ENCODE data around the gene RGS10.

RGS10 gene

DNA sequence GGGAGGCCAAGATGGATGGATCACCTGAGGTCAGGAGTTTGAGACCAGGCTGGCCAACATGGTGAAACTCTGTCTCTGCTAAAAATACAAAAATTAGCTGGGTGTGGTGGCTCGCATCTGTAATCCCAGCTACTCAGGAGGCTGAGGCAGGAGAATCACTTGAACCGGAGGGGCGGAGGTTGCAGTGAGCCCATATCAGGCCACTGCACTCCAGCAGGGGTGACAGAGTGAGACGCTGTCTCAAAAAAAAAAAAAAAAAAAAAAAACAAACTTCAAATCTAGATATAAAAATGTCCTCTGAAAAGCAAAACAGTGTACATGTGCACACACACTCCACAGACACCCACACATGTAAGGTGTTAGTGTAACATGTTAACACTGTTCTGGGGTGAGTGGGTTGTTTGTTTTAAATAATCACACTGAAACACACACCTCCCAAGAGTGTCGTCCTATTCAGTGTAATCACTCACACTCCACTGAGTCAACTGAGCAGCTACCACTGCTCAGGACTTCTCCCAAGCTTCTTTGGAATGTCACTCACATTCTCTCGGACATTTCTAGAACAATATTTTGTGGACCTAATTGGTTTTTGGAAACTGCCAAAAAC is 12.8 kb upstream of the RGS10 start:
- H3K4me3 ChIP-seq (ENCODE audit: low read depth, low read length): no peak overlapping the region
- TF ChIP-seq, protein P1, sequence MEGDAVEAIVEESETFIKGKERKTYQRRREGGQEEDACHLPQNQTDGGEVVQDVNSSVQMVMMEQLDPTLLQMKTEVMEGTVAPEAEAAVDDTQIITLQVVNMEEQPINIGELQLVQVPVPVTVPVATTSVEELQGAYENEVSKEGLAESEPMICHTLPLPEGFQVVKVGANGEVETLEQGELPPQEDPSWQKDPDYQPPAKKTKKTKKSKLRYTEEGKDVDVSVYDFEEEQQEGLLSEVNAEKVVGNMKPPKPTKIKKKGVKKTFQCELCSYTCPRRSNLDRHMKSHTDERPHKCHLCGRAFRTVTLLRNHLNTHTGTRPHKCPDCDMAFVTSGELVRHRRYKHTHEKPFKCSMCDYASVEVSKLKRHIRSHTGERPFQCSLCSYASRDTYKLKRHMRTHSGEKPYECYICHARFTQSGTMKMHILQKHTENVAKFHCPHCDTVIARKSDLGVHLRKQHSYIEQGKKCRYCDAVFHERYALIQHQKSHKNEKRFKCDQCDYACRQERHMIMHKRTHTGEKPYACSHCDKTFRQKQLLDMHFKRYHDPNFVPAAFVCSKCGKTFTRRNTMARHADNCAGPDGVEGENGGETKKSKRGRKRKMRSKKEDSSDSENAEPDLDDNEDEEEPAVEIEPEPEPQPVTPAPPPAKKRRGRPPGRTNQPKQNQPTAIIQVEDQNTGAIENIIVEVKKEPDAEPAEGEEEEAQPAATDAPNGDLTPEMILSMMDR (IDR thresholded peaks at IDR 0.05; ENCODE audit: control insufficient read depth, extremely low read depth, insufficient read depth): no peak
- no peak for DNase-seq (ENCODE audit: low read depth)

DNA sequence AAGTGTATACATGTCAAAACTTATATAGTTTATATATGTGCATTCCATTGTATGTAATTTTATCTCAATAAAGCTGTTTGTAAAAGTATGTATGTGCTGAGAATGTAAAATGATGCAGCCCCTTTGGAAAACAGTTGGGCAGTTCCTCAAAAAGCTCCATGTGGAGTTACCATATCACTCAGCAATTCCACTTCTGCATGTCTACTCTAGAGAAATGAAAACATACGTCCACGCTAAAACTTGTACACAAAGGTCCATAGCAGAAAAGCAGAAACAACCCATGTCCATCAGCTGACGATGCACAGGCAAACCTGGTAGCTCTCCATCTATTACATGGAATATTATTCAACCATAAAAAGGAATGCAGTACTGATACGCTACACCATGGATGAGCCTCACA is 8.3 kb upstream of the RGS10 start:
- TF ChIP-seq, protein P1 (IDR thresholded peaks at IDR 0.05; ENCODE audit: control insufficient read depth, extremely low read depth, insufficient read depth): no peak
- H3K4me3 ChIP-seq (ENCODE audit: low read depth, low read length): no peak overlapping the region
- DNase-seq (ENCODE audit: low read depth): no peak

DNA sequence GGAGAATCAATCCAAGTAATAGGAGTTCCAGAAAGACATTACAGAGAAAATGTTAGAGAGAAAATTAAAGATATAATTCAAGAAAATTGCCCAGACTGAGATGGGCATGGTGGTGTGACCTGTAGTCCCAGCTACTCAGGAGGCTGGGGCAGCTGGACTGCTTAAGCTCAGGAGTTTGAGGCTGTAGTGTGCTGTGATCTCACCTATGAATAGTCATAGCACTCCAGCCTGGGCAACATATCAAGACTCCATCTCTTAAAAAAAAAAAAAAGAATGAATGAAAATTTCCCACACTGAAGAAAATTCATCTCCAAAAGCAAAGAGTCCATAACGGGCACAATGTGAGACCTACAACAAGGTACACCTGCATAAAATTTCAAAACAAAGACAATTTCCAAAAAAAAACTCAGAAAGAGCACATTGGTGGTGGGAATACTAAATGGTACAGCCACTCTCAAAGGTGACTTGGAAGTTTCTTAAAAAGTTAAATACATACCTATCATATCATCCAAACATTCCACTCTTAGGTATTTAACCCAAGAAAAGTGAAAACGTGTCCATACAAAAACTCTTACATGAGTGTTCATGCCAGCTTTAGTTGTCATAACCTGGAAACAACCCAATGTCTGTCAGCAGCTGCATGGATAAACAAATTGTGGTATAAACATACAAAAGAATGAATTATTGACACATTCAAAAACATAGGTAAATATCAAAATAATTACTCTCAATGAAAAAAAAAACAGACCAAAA is 6.9 kb upstream of the RGS10 start:
- TF ChIP-seq, protein P1 (IDR thresholded peaks at IDR 0.05; ENCODE audit: control insufficient read depth, extremely low read depth, insufficient read depth): no peak
- DNase-seq (ENCODE audit: low read depth): no peak
- no peak overlapping the region for H3K4me3 ChIP-seq (ENCODE audit: low read depth, low read length)

DNA sequence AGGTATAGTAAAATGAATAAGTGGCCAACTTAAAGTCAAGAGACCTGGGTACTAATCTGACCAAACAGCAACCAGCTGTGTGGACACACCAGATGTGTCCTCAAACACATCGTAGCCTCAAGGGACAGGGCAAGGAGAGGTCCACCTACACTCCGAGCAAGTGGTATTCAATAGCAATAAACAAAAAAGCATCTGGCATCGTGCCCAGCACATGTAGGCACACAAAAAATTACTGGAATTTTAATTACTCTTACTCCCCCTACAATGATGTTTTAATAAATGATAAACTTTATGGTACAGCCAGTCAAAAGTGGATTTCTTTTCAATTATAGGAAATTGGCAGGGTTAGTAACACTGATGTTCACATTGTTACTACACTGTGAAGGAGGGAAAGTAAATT is 3.5 kb upstream of the RGS10 start:
- no peak for DNase-seq (ENCODE audit: low read depth)
- TF ChIP-seq, protein P1 (IDR thresholded peaks at IDR 0.05; ENCODE audit: control insufficient read depth, extremely low read depth, insufficient read depth): no peak
- no peak overlapping the region for H3K4me3 ChIP-seq (ENCODE audit: low read depth, low read length)

DNA sequence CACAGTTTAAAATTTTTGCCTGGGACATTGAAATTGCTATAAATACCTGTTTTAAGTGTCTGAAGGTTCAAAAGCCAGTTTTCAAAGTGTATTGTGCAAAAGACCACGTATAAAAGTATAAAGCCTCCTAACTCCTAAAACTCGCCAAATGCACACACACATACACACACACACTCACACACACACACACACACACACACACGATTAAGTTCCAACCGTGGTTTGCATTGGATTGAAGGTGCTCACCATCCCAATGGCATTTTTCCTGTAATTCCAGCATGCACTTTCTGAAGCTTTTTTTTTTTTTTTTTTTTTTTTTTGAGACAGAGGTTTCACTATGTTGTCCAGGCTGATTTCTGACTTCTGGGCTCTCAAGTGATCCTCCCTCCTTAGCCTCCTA is 2.8 kb upstream of the RGS10 start:
- TF ChIP-seq, protein P1 (IDR thresholded peaks at IDR 0.05; ENCODE audit: control insufficient read depth, extremely low read depth, insufficient read depth): no peak
- no peak overlapping the region for H3K4me3 ChIP-seq (ENCODE audit: low read depth, low read length)
- DNase-seq (ENCODE audit: low read depth): no peak

DNA sequence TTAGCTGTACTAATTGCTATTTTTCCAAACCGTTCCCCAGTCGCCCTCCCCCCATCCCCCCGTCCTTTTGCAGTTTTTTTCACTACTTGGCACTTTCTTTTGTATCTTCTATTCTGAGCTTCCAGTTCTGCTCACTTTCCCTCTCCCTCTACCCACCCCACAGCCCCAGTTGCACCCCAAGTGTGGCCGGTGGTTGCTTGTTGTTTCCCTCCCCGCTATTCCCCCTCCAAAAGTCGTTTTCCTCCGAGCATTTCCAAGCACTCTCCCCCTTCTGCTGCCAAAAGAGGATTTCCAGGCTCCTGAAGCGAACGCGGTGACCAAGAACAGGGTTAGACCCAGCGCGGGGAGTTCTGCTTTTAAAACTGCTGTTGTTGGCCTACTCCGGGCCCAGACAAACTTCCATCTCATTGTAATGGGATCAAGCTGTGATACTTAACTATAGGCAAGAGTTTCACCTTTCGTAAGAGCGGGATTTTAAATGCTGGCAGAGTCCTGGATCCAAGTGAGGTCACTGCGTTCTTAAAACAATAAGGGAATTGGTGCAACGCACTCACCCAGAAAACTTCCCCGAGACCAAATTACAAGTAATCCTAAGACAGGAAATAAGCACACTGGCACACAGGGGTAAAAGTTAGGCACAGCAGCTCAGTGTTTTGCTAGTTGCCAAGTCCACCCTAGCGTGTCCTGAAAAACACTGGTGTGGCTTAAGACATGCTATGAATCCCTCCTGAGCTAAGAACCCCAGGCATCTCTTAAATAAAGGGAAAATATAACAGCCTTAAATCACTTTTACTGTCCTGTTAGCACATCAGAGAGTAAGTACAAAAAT is 1.5 kb upstream of the RGS10 start:
- DNase-seq (ENCODE audit: low read depth): no peak
- TF ChIP-seq, protein P1 (IDR thresholded peaks at IDR 0.05; ENCODE audit: control insufficient read depth, extremely low read depth, insufficient read depth): no peak
- no peak overlapping the region for H3K4me3 ChIP-seq (ENCODE audit: low read depth, low read length)
